GM12878 (cell line): ENCODE results near the gene FBN3.

Experiments used
- CTCF ChIP-seq, 3 experiments: IDR thresholded peaks in 2 of 3; conservative IDR thresholded peaks in 1 of 3; 2 replicates each; pipeline ENCODE4 v1.5.1; 2011; ENCODE audit warnings: low read depth in 3 of 3, low read length in 3 of 3, mild to moderate bottlenecking in 3 of 3, control low read depth in 2 of 3, moderate library complexity in 2 of 3, inconsistent platforms in 1 of 3, mixed read lengths in 1 of 3; ENCODE audit not compliant: control insufficient read depth in 2 of 3, insufficient read depth in 1 of 3; ENCODE audit errors: extremely low read depth in 1 of 3
- GABPA ChIP-seq: IDR thresholded peaks from 2 replicates; pipeline ENCODE4 v1.6.1; 2014; ENCODE audit warnings: antibody characterized with exemption, low read depth, mild to moderate bottlenecking, inconsistent platforms
- HDAC6 ChIP-seq: fragments of 200-600 bp; sonication (generic); IDR thresholded peaks from one replicate; pipeline ENCODE4 v1.8.0; 2017; ENCODE audit warnings: antibody characterized with exemption; ENCODE audit not compliant: unreplicated experiment
- NRF1 ChIP-seq: conservative IDR thresholded peaks from 2 replicates; pipeline ENCODE4 v1.6.1; 2011; ENCODE audit warnings: mild to moderate bottlenecking, low read depth, low read length, improper control_type of control experiment
- PAX8 ChIP-seq: fragments of 450-650 bp; IDR thresholded peaks from 2 replicates; pipeline ENCODE4 v1.6.1; 2017; ENCODE audit warnings: mild to moderate bottlenecking, moderate library complexity
- POLR2A ChIP-seq: IDR thresholded peaks from 2 replicates; pipeline ENCODE4 v1.6.1; 2011; ENCODE audit warnings: low read depth, mild to moderate bottlenecking, low read length
- TAF1 ChIP-seq: IDR thresholded peaks from 2 replicates; pipeline ENCODE4 v1.6.1; 2011; ENCODE audit warnings: mild to moderate bottlenecking, low read depth, low read length, borderline replicate concordance
- ZNF217 ChIP-seq: fragments of 450-650 bp; IDR thresholded peaks from 2 replicates; pipeline ENCODE4 v1.6.1; 2017; ENCODE audit warnings: antibody characterized with exemption, mild to moderate bottlenecking

GRCh38 chr19:8028951-8029491 is 120.4 kb downstream of the FBN3 start:
- TF ChIP-seq HDAC6 (no peak), GABPA (no peak), PAX8 (no peak), CTCF (IDR thresholded peaks at IDR 0.05 in 2 of 3, conservative IDR thresholded peaks at IDR 0.05 in 1 of 3; ENCODE audit: control insufficient read depth in 2 of 3, extremely low read depth in 1 of 3, insufficient read depth in 1 of 3, low read depth in 3 of 3, low read length in 3 of 3) (no peak), ZNF217 (no peak), TAF1 (no peak), NRF1 (no peak), POLR2A (no peak)
